CD14-positive monocyte (primary cell): ENCODE data around the gene PAPPA2. TPM values are rescaled to one million over a fixed set of nuclear protein-coding genes. Genes with fewer than 3 reads are reported as not detected.

Source experiments
- DNase-seq, 3 donors: peaks; one replicate each; pipeline ENCODE4 v3.0.0-alpha.2; 2011 to 2022
- H2AFZ ChIP-seq: 2 replicates; pipeline ENCODE4 v1.6.0; 2012; ENCODE audit warnings: mild to moderate bottlenecking, low read depth, low read length, inconsistent platforms; ENCODE audit not compliant: insufficient read depth, poor library complexity, severe bottlenecking
- H3K27ac ChIP-seq, 2 donors: 1 replicate in 1 of 2; 2 replicates in 1 of 2; pipeline ENCODE4 v1.5.1; 2012 to 2013; ENCODE audit warnings: low read length in 2 of 2, control low read depth in 1 of 2, inconsistent platforms in 1 of 2, low read depth in 1 of 2, mild to moderate bottlenecking in 1 of 2
- H3K27me3 ChIP-seq, 2 donors: one replicate each; pipeline versions ENCODE4 v1.6.0 to v1.6.1; 2011 to 2013; ENCODE audit warnings: low read length in 2 of 2; ENCODE audit not compliant: control insufficient read depth in 2 of 2, insufficient read depth in 2 of 2
- H3K36me3 ChIP-seq, 2 donors: replicated peaks in 1 of 2; 1 replicate in 1 of 2; 2 replicates in 1 of 2; pipeline versions ENCODE4 v1.5.1 to v1.6.1; 2012 to 2013; ENCODE audit warnings: low read length in 2 of 2, control low read depth in 1 of 2, inconsistent platforms in 1 of 2, mild to moderate bottlenecking in 1 of 2; ENCODE audit not compliant: insufficient read depth in 2 of 2, control insufficient read depth in 1 of 2
- H3K4me1 ChIP-seq, 2 donors: 1 replicate in 1 of 2; 2 replicates in 1 of 2; pipeline versions ENCODE4 v1.5.1 to v1.6.1; 2012 to 2013; ENCODE audit warnings: low read length in 2 of 2, control low read depth in 1 of 2, inconsistent platforms in 1 of 2, mild to moderate bottlenecking in 1 of 2, moderate library complexity in 1 of 2; ENCODE audit not compliant: insufficient read depth in 2 of 2, control insufficient read depth in 1 of 2
- H3K4me2 ChIP-seq: replicated peaks from 2 replicates; pipeline ENCODE3; 2012; ENCODE audit warnings: low read length, moderate library complexity, mild to moderate bottlenecking; ENCODE audit not compliant: poor library complexity, severe bottlenecking; ENCODE audit errors: extremely low read depth
- H3K4me3 ChIP-seq, 3 experiments: fragments of 200-600 bp in 1 of 3; sonication (generic) in 1 of 3; replicated peaks in 1 of 3; 1 replicate in 2 of 3; 2 replicates in 1 of 3; pipeline ENCODE4 v1.5.1; 2011 to 2013; ENCODE audit warnings: low read length in 3 of 3, mild to moderate bottlenecking in 3 of 3, control low read depth in 2 of 3, low read depth in 2 of 3, inconsistent platforms in 1 of 3, moderate library complexity in 1 of 3
- H3K79me2 ChIP-seq: 2 replicates; pipeline ENCODE4 v1.6.0; 2012; ENCODE audit warnings: mild to moderate bottlenecking, control low read depth, inconsistent platforms, low read length, moderate library complexity; ENCODE audit not compliant: insufficient read depth
- H3K9ac ChIP-seq: 2 replicates; pipeline ENCODE4 v1.6.0; 2017; ENCODE audit warnings: low read length, mild to moderate bottlenecking; ENCODE audit not compliant: insufficient read depth, poor library complexity, severe bottlenecking
- H3K9me3 ChIP-seq, 2 donors: replicated peaks in 1 of 2; 1 replicate in 1 of 2; 2 replicates in 1 of 2; pipeline versions ENCODE4 v1.5.1 to v1.6.1; 2012 to 2013; ENCODE audit warnings: low read length in 2 of 2, control low read depth in 1 of 2; ENCODE audit not compliant: control insufficient read depth in 1 of 2, insufficient read depth in 1 of 2
- H4K20me1 ChIP-seq: 2 replicates; pipeline ENCODE4 v1.6.0; 2012; ENCODE audit warnings: mild to moderate bottlenecking, low read length, control low read depth, moderate library complexity; ENCODE audit not compliant: insufficient read depth
- H3K27ac Mint-ChIP-seq, 7 donors: one replicate each; pipeline ENCODE4 v1.8.0; 2020; ENCODE audit warnings: mild to moderate bottlenecking in 7 of 7, mixed read lengths in 7 of 7, moderate library complexity in 6 of 7, inconsistent platforms in 2 of 7
- H3K27me3 Mint-ChIP-seq, 3 donors: one replicate each; pipeline ENCODE4 v1.8.0; 2021 to 2022; ENCODE audit warnings: low read depth in 3 of 3, mild to moderate bottlenecking in 3 of 3, mixed read lengths in 3 of 3, moderate library complexity in 3 of 3, inconsistent platforms in 1 of 3
- H3K36me3 Mint-ChIP-seq, 2 donors: one replicate each; pipeline ENCODE4 v1.8.0; 2020; ENCODE audit warnings: mixed read lengths in 2 of 2, inconsistent platforms in 1 of 2, mild to moderate bottlenecking in 1 of 2
- H3K4me1 Mint-ChIP-seq: one replicate; pipeline ENCODE4 v1.8.0; 2020; ENCODE audit warnings: mild to moderate bottlenecking, mixed read lengths
- H3K4me3 Mint-ChIP-seq, 2 donors: one replicate each; pipeline ENCODE4 v1.8.0; 2020; ENCODE audit warnings: mild to moderate bottlenecking in 2 of 2, mixed read lengths in 2 of 2, moderate library complexity in 1 of 2
- H3K9me3 Mint-ChIP-seq, 7 donors: one replicate each; pipeline ENCODE4 v1.8.0; 2020 to 2022; ENCODE audit warnings: mixed read lengths in 7 of 7, mild to moderate bottlenecking in 6 of 7, moderate library complexity in 6 of 7, inconsistent platforms in 2 of 7
- CTCF ChIP-seq: fragments of 200-600 bp; IDR thresholded peaks from one replicate; pipeline ENCODE4 v1.8.0; 2022; ENCODE audit warnings: antibody characterized with exemption, mild to moderate bottlenecking
- WGBS: methylation state at CpG from one replicate; pipeline ENCODE4 v1.1.5; 2013; ENCODE audit warnings: missing lambda C conversion rate; ENCODE audit not compliant: insufficient coverage; 5-methylcytosine and 5-hydroxymethylcytosine counted together
- intact Hi-C, 2 donors: fragments of 100-400 bp; cut with micrococcal nuclease; formaldehyde crosslinking; loops; one replicate each; pipeline versions ENCODE4 v1.15.0 to v1.15.1; 2023
- polyA plus RNA-seq, 3 donors: library from polyadenylated mRNA; depleted of rRNA in 1 of 3; unstranded in 2 of 3; stranded (reverse) in 1 of 3; fragments of 300-500 nt in 2 of 3; fragments of >200 nt in 1 of 3; fragmentation: Illumina TruSeq in 2 of 3; gene quantifications; 1 replicate in 2 of 3; 2 replicates in 1 of 3; pipeline ENCODE4 v1.2.3, GENCODE V29; 2012 to 2021

Gene PAPPA2
- polyA plus RNA-seq, 3 donors: not detected

- Histone ChIP-seq H3K36me3 (no peaks in the 10 kb centered on the region), H3K9me3 (no peaks in the 10 kb centered on the region), H3K4me3 (no peak overlapping the region), H3K4me2 (no peak overlapping the region), H4K20me1 (no peaks in the 10 kb centered on the region), H3K9ac (no peak overlapping the region), H3K4me1 (no peaks in the 10 kb centered on the region), H3K27ac (no peak overlapping the region), H3K79me2 (no peaks in the 10 kb centered on the region), H2AFZ (no peak overlapping the region), H3K27me3 (no peaks in the 10 kb centered on the region)
- Mint-ChIP-seq H3K27me3 (peaks cover 0 to 2% (median 0%) of the 10 kb centered on the region in 3 donors), H3K36me3 (no peaks in the 10 kb centered on the region), H3K4me3 (no peak overlapping the region), H3K9me3 (peaks cover 0 to 4% (median 0%) of the 10 kb centered on the region in 7 donors), H3K27ac (peak overlapping the region in 1 of 7 donors; percentile 26), H3K4me1 (no peaks in the 10 kb centered on the region)
- intact Hi-C loops: no loop called here
- no peak for DNase-seq
- no peak for TF ChIP-seq CTCF
- WGBS: 76% methylated on average over 4 of the region's 7 CpGs
These were observed 6.6 kb downstream of the PAPPA2 start for GRCh38 chr1:176469450-176470010.

GRCh38 chr1:176471338-176472121 is 8.6 kb downstream of the PAPPA2 start:
- Histone ChIP-seq H3K4me1 (no peaks in the 10 kb centered on the region), H3K9me3 (no peaks in the 10 kb centered on the region), H3K36me3 (no peaks in the 10 kb centered on the region), H3K4me2 (no peak overlapping the region), H2AFZ (no peak overlapping the region), H4K20me1 (no peaks in the 10 kb centered on the region), H3K9ac (no peak overlapping the region), H3K27me3 (no peaks in the 10 kb centered on the region), H3K4me3 (no peak overlapping the region), H3K27ac (no peak overlapping the region), H3K79me2 (no peaks in the 10 kb centered on the region)
- H3K27me3 Mint-ChIP-seq: peaks cover 0 to 2% (median 0%) of the 10 kb centered on the region in 3 donors
- H3K9me3 Mint-ChIP-seq: peaks cover 0 to 4% (median 0%) of the 10 kb centered on the region in 7 donors
- intact Hi-C loops: no loop called here
- no peak for TF ChIP-seq CTCF
- no peak for DNase-seq
- no peaks in the 10 kb centered on the region for H3K36me3 Mint-ChIP-seq
- no peak overlapping the region for H3K4me3 Mint-ChIP-seq
- WGBS: 92% methylated on average over 2 of the region's 5 CpGs
- H3K27ac Mint-ChIP-seq: no peak overlapping the region
- no peaks in the 10 kb centered on the region for H3K4me1 Mint-ChIP-seq
